IMR-90 (cell line): ENCODE measurements around the gene LRRC72. TPM values are rescaled to one million over a fixed set of nuclear protein-coding genes. Genes with fewer than 3 reads are reported as not detected.
A peak's percentile ranks its signal among the peaks of the same experiment; 100 is the strongest.

Experiments
- ATAC-seq: fragments of 200-7000 bp; cut with Tn5 transposase; 2 replicates; pipeline ENCODE4 v1.9.1; 2020; ENCODE audit warnings: low read depth, mild to moderate bottlenecking, moderate library complexity
- BruUV-seq: library from RNA; stranded (reverse); fragments of 400-500 nt; replicated peaks from 2 replicates; lab custom pipeline; 2021; lab: Mats Ljungman, UMichigan
- CTCF ChIA-PET: fragments of 300-600 bp; formaldehyde crosslinking; extraction: SDS; loops from one replicate; lab custom pipeline; 2021; ENCODE audit warnings: antibody characterized with exemption; lab: Yijun Ruan, JAX
- POLR2A ChIA-PET: fragments of 300-600 bp; sonication (Branson Sonifier 250); formaldehyde crosslinking; loops from one replicate; lab custom pipeline; 2022; ENCODE audit warnings: antibody characterized with exemption; ENCODE audit not compliant: unreplicated experiment; lab: Charles Lee
- DNase-seq: peaks from one replicate; pipeline ENCODE4 v3.0.0; 2013
- H2AFZ ChIP-seq: replicated peaks from 2 replicates; pipeline ENCODE3; 2013; ENCODE audit warnings: low read length, mild to moderate bottlenecking; ENCODE audit not compliant: poor library complexity
- H2AK5ac ChIP-seq: 2 replicates; pipeline ENCODE4 v1.6.1; 2013; ENCODE audit warnings: low read depth, low read length, inconsistent platforms
- H2AK9ac ChIP-seq: replicated peaks from 2 replicates; pipeline ENCODE3; 2013; ENCODE audit warnings: mild to moderate bottlenecking, low read depth, low read length, moderate library complexity; ENCODE audit not compliant: poor library complexity
- H2BK120ac ChIP-seq: 2 replicates; pipeline ENCODE4 v1.6.1; 2013; ENCODE audit warnings: low read depth, low read length, inconsistent platforms
- H2BK15ac ChIP-seq: 3 replicates; pipeline ENCODE4 v1.6.1; 2013; ENCODE audit warnings: low read depth, low read length, inconsistent platforms
- H2BK20ac ChIP-seq: 2 replicates; pipeline ENCODE4 v1.6.1; 2013; ENCODE audit warnings: low read depth, mild to moderate bottlenecking, inconsistent platforms, low read length, moderate library complexity
- H2BK5ac ChIP-seq: 2 replicates; pipeline ENCODE4 v1.6.1; 2013; ENCODE audit warnings: mild to moderate bottlenecking, low read depth, low read length, inconsistent platforms; ENCODE audit not compliant: poor library complexity, severe bottlenecking
- H3K14ac ChIP-seq: replicated peaks from 2 replicates; pipeline ENCODE4 v1.6.1; 2013; ENCODE audit warnings: low read depth, low read length, inconsistent platforms
- H3K18ac ChIP-seq: 2 replicates; pipeline ENCODE4 v1.6.1; 2013; ENCODE audit warnings: low read depth, low read length, control low read depth
- H3K23ac ChIP-seq: 2 replicates; pipeline ENCODE4 v1.6.1; 2013; ENCODE audit warnings: low read depth, low read length, inconsistent platforms
- H3K27ac ChIP-seq: 2 replicates; pipeline ENCODE4 v1.5.1; 2013; ENCODE audit warnings: mild to moderate bottlenecking, control low read depth, low read length; ENCODE audit not compliant: insufficient read depth
- H3K27me3 ChIP-seq: 2 replicates; pipeline ENCODE4 v1.6.1; 2013; ENCODE audit warnings: low read length; ENCODE audit not compliant: control insufficient read depth, insufficient read depth
- H3K36me3 ChIP-seq: 2 replicates; pipeline ENCODE4 v1.6.1; 2013; ENCODE audit warnings: low read length, mixed read lengths; ENCODE audit not compliant: control insufficient read depth, insufficient read depth
- H3K4ac ChIP-seq: 2 replicates; pipeline ENCODE4 v1.6.1; 2013; ENCODE audit warnings: low read depth, low read length, inconsistent platforms
- H3K4me1 ChIP-seq: 2 replicates; pipeline ENCODE4 v1.6.1; 2013; ENCODE audit warnings: low read length, mixed read lengths; ENCODE audit not compliant: control insufficient read depth, insufficient read depth
- H3K4me2 ChIP-seq: 2 replicates; pipeline ENCODE4 v1.6.1; 2013; ENCODE audit warnings: low read depth, mild to moderate bottlenecking, control low read depth, low read length, moderate library complexity
- H3K4me3 ChIP-seq: 2 replicates; pipeline ENCODE4 v1.5.1; 2013; ENCODE audit warnings: low read depth, mild to moderate bottlenecking, control low read depth, low read length, moderate library complexity; ENCODE audit not compliant: insufficient read depth
- H3K56ac ChIP-seq: 2 replicates; pipeline ENCODE4 v1.6.1; 2013; ENCODE audit warnings: low read length, inconsistent platforms; ENCODE audit not compliant: insufficient read depth; ENCODE audit errors: extremely low read depth
- H3K79me1 ChIP-seq, 2 experiments: 2 replicates each; pipeline ENCODE4 v1.6.1; 2013; ENCODE audit warnings: low read length in 2 of 2, inconsistent platforms in 1 of 2, low read depth in 1 of 2
- H3K9ac ChIP-seq: 2 replicates; pipeline ENCODE4 v1.6.1; 2013; ENCODE audit warnings: low read depth, low read length, control low read depth
- H3K9me1 ChIP-seq: 2 replicates; pipeline ENCODE4 v1.6.1; 2013; ENCODE audit warnings: low read length, inconsistent platforms; ENCODE audit not compliant: insufficient read depth
- H3K9me3 ChIP-seq: 2 replicates; pipeline ENCODE4 v1.6.1; 2013; ENCODE audit warnings: low read length; ENCODE audit not compliant: control insufficient read depth, insufficient read depth
- H4K20me1 ChIP-seq: 2 replicates; pipeline ENCODE4 v1.6.1; 2013; ENCODE audit warnings: low read length, inconsistent platforms; ENCODE audit not compliant: insufficient read depth
- H4K5ac ChIP-seq: 2 replicates; pipeline ENCODE4 v1.6.1; 2013; ENCODE audit warnings: mild to moderate bottlenecking, low read depth, low read length, control low read depth
- H4K8ac ChIP-seq, 2 experiments: 2 replicates each; pipeline ENCODE4 v1.6.1; 2013; ENCODE audit warnings: low read depth in 2 of 2, low read length in 2 of 2, control low read depth in 1 of 2, inconsistent platforms in 1 of 2
- H4K91ac ChIP-seq: 2 replicates; pipeline ENCODE4 v1.6.1; 2013; ENCODE audit warnings: low read depth, low read length, inconsistent platforms; ENCODE audit not compliant: insufficient read depth
- BHLHE40 ChIP-seq: fragments of 150-350 bp; IDR thresholded peaks from 2 replicates; pipeline ENCODE4 v1.6.1; 2016; ENCODE audit warnings: mild to moderate bottlenecking, low read depth, low read length
- CEBPB ChIP-seq: IDR thresholded peaks from 2 replicates; pipeline ENCODE4 v1.6.1; 2012; ENCODE audit warnings: low read depth, low read length, improper control_type of control experiment
- CHD1 ChIP-seq: IDR thresholded peaks from 2 replicates; pipeline ENCODE4 v1.6.1; 2012; ENCODE audit warnings: low read depth, low read length, improper control_type of control experiment
- FOS ChIP-seq: fragments of 150-350 bp; IDR thresholded peaks from 2 replicates; pipeline ENCODE4 v1.6.1; 2016; ENCODE audit warnings: low read depth, low read length
- MAFK ChIP-seq: IDR thresholded peaks from 2 replicates; pipeline ENCODE4 v1.6.1; 2012; ENCODE audit warnings: low read depth, low read length, improper control_type of control experiment
- MAZ ChIP-seq: IDR thresholded peaks from 2 replicates; pipeline ENCODE4 v1.6.1; 2012; ENCODE audit warnings: low read depth, mild to moderate bottlenecking, low read length, improper control_type of control experiment, moderate library complexity, borderline replicate concordance
- MXI1 ChIP-seq: IDR thresholded peaks from 2 replicates; pipeline ENCODE4 v1.6.1; 2012; ENCODE audit warnings: low read depth, mild to moderate bottlenecking, low read length, moderate library complexity, borderline replicate concordance
- NFE2L2 ChIP-seq: fragments of 150-350 bp; IDR thresholded peaks from 2 replicates; pipeline ENCODE4 v1.6.1; 2016; ENCODE audit warnings: low read depth, mild to moderate bottlenecking, low read length
- POLR2A ChIP-seq: IDR thresholded peaks from 2 replicates; pipeline ENCODE4 v1.6.1; 2012; ENCODE audit warnings: mild to moderate bottlenecking, low read depth, low read length
- RAD21 ChIP-seq: IDR thresholded peaks from 2 replicates; pipeline ENCODE4 v1.6.1; 2012; ENCODE audit warnings: low read length, improper control_type of control experiment
- RCOR1 ChIP-seq: IDR thresholded peaks from 2 replicates; pipeline ENCODE4 v1.6.1; 2012; ENCODE audit warnings: mild to moderate bottlenecking, low read length, improper control_type of control experiment; ENCODE audit not compliant: insufficient replicate concordance
- RFX5 ChIP-seq: IDR thresholded peaks from 2 replicates; pipeline ENCODE4 v1.8.0; 2012; ENCODE audit warnings: low read depth, mild to moderate bottlenecking, low read length, moderate library complexity
- SMC3 ChIP-seq: fragments of 150-350 bp; IDR thresholded peaks from 2 replicates; pipeline ENCODE4 v1.6.1; 2016; ENCODE audit warnings: low read depth, mild to moderate bottlenecking, antibody characterized with exemption, low read length, moderate library complexity
- WGBS, 2 experiments: methylation state at CpG; one replicate each; pipeline versions ENCODE4 v1.1.5 to v1.1.7; 2013; ENCODE audit warnings: missing lambda C conversion rate in 2 of 2; ENCODE audit not compliant: insufficient read length in 1 of 2; ENCODE audit errors: extremely low coverage in 2 of 2; 5-methylcytosine and 5-hydroxymethylcytosine counted together
- dilution Hi-C: fragments of 300-500 bp; cut with HindIII; formaldehyde crosslinking; loops from one replicate; pipeline ENCODE4 v1.14.3; 2018; ENCODE audit warnings: low sequenced_read_pairs; ENCODE audit not compliant: unreplicated experiment
- in situ Hi-C: fragments of 300-500 bp; cut with MboI; formaldehyde crosslinking; loops from 3 replicates; pipeline ENCODE4 v1.14.3; 2019; ENCODE audit warnings: low sequenced_read_pairs, inconsistent platforms, mixed read lengths
- intact Hi-C: fragments of 100-400 bp; cut with micrococcal nuclease; formaldehyde crosslinking; loops from 2 replicates; pipeline ENCODE4 v1.10.0; 2022
- polyA plus RNA-seq, 3 experiments: library from polyadenylated mRNA; depleted of rRNA; stranded (reverse); fragments of >200 nt; gene quantifications; 2 replicates each; pipeline ENCODE4 v1.2.3, GENCODE V29; 2012; ENCODE audit warnings: low replicate concordance in 1 of 3
- total RNA-seq: library from RNA; depleted of rRNA; stranded (reverse); fragments of >200 nt; gene quantifications from 2 replicates; pipeline ENCODE4 v1.2.3, GENCODE V29; 2012
- TF ChIP-seq, protein P1 (sequence below): fragments of 150-350 bp; IDR thresholded peaks from 2 replicates; pipeline ENCODE4 v1.6.1; 2017; ENCODE audit warnings: mild to moderate bottlenecking, antibody characterized with exemption, low read length, low read depth
- TF ChIP-seq, protein P2 (sequence below): conservative IDR thresholded peaks from 2 replicates; pipeline ENCODE4 v1.5.1; 2012; ENCODE audit warnings: mild to moderate bottlenecking, low read depth, low read length, improper control_type of control experiment
- TF ChIP-seq, protein P3 (sequence below): fragments of 150-350 bp; IDR thresholded peaks from 2 replicates; pipeline ENCODE4 v1.6.1; 2016; ENCODE audit warnings: low read depth, mild to moderate bottlenecking, low read length, moderate library complexity, borderline replicate concordance

LRRC72 gene
- total and polyA plus RNA-seq, 2 of the 4 experiments (the other 2 are of a cell fraction), result not detected

DNA sequence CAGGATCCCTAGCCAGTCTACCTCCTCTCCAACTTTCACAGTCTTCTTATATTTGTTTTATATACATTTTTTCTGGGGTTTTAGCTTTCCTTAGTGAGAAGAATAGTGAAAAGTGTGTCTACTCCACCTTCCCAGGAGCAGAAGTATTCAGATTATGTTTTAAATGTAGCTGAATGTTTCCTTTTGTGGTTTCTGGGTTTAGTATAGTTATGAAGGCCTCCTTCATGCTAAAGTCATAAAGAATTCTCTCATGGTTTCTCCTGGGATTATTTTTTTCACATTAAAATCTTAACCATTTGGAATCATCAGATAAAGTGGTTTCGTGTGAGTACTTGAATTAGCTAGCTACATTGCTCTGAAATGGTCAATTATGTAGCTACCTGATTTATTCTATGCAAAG is 68.1 kb downstream of the LRRC72 start:
- peaks cover 3% of the 10 kb centered on the region; the same call in 1 of the 2 replicates for H3K4me1 ChIP-seq
- no peaks in the 10 kb centered on the region for H3K27me3 ChIP-seq
- no peak overlapping the region for H3K4me2 ChIP-seq
- H4K91ac ChIP-seq, result no peak overlapping the region
- H3K9ac ChIP-seq, result no peak overlapping the region
- H3K4me3 ChIP-seq, result no peak overlapping the region
- H3K9me3 ChIP-seq, result no peaks in the 10 kb centered on the region
- H3K9me1 ChIP-seq, result 0 out of 2 replicates have a peak, but pooled peaks cover 3% of the 10 kb centered on the region
- H2BK20ac ChIP-seq, result no peak overlapping the region
- H3K56ac ChIP-seq, result no peak overlapping the region
- no peak overlapping the region for H2AK9ac ChIP-seq
- WGBS, 2 experiments, result no CpG with 5 or more reads among the region's 1 CpG
- DNase-seq (peak; percentile 29), ATAC-seq (peak; percentile 56)
- no peak overlapping the region for H3K14ac ChIP-seq
- no peak overlapping the region for H4K5ac ChIP-seq
- H2AK5ac ChIP-seq, result no peak overlapping the region
- intact Hi-C loops, result no loop called here
- H4K20me1 ChIP-seq, result no peaks in the 10 kb centered on the region
- no peaks in the 10 kb centered on the region for H3K79me1 ChIP-seq
- in situ Hi-C loops, result no loop called here
- H3K18ac ChIP-seq, result no peak overlapping the region
- BruUV-seq, result no TSS peak
- POLR2A ChIA-PET, result no interaction called here
- CTCF ChIA-PET, result interaction anchor here (0.8 kb wide), 1 partner anchor 9 kb away, joined by 3 read pairs; no protein-coding TSS in a partner anchor
- H2BK15ac ChIP-seq, result no peak overlapping the region
- no peak overlapping the region for H3K4ac ChIP-seq
- H3K36me3 ChIP-seq, result peaks cover 3% of the 10 kb centered on the region; the same call in 1 of the 2 replicates
- no peak overlapping the region for H2AFZ ChIP-seq
- TF ChIP-seq MAZ, result no peak
- TF ChIP-seq, protein P1, sequence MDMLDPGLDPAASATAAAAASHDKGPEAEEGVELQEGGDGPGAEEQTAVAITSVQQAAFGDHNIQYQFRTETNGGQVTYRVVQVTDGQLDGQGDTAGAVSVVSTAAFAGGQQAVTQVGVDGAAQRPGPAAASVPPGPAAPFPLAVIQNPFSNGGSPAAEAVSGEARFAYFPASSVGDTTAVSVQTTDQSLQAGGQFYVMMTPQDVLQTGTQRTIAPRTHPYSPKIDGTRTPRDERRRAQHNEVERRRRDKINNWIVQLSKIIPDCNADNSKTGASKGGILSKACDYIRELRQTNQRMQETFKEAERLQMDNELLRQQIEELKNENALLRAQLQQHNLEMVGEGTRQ, result no peak
- no peak for TF ChIP-seq RFX5
- no peak for TF ChIP-seq FOS
- TF ChIP-seq, protein P2, sequence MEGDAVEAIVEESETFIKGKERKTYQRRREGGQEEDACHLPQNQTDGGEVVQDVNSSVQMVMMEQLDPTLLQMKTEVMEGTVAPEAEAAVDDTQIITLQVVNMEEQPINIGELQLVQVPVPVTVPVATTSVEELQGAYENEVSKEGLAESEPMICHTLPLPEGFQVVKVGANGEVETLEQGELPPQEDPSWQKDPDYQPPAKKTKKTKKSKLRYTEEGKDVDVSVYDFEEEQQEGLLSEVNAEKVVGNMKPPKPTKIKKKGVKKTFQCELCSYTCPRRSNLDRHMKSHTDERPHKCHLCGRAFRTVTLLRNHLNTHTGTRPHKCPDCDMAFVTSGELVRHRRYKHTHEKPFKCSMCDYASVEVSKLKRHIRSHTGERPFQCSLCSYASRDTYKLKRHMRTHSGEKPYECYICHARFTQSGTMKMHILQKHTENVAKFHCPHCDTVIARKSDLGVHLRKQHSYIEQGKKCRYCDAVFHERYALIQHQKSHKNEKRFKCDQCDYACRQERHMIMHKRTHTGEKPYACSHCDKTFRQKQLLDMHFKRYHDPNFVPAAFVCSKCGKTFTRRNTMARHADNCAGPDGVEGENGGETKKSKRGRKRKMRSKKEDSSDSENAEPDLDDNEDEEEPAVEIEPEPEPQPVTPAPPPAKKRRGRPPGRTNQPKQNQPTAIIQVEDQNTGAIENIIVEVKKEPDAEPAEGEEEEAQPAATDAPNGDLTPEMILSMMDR, result no peak
- no peak for TF ChIP-seq POLR2A
- no peak for TF ChIP-seq CHD1
- no peak for TF ChIP-seq NFE2L2
- TF ChIP-seq SMC3, result no peak
- TF ChIP-seq CEBPB, result no peak
- no peak for TF ChIP-seq MXI1
- TF ChIP-seq, protein P3, sequence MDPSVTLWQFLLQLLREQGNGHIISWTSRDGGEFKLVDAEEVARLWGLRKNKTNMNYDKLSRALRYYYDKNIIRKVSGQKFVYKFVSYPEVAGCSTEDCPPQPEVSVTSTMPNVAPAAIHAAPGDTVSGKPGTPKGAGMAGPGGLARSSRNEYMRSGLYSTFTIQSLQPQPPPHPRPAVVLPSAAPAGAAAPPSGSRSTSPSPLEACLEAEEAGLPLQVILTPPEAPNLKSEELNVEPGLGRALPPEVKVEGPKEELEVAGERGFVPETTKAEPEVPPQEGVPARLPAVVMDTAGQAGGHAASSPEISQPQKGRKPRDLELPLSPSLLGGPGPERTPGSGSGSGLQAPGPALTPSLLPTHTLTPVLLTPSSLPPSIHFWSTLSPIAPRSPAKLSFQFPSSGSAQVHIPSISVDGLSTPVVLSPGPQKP, result no peak
- TF ChIP-seq BHLHE40, result no peak
- TF ChIP-seq RAD21, result no peak
- no peak for TF ChIP-seq RCOR1
- no peak for TF ChIP-seq MAFK
- H2BK120ac ChIP-seq, result no peak overlapping the region
- H2BK5ac ChIP-seq, result no peak overlapping the region
- H3K27ac ChIP-seq, result no peak overlapping the region
- H3K23ac ChIP-seq, result no peak overlapping the region
- dilution Hi-C loops, result no loop called here
- H4K8ac ChIP-seq, result no peak overlapping the region
